Thyroid gland (tissue), 4 donors: ENCODE measurements around the gene CDK13. TPM values are rescaled to one million over a fixed set of nuclear protein-coding genes. Genes with fewer than 3 reads are reported as not detected.
"Not testable (repeated sequence)": the region's sequence is repeated elsewhere in the genome, so short reads cannot be mapped to it uniquely, and the experiment has no call there.

ENCODE experiments used
- DNase-seq, 2 donors: peaks; one replicate each; pipeline ENCODE4 v3.0.0-alpha.2; 2019
- H3K27ac ChIP-seq, 3 donors: fragments of 200-600 bp; sonication (generic); 1 replicate in 2 of 3; 2 replicates in 1 of 3; pipeline ENCODE4 v1.5.1; 2016 to 2019; ENCODE audit warnings: mild to moderate bottlenecking in 1 of 3, moderate library complexity in 1 of 3
- H3K27me3 ChIP-seq: fragments of 200-600 bp; sonication (generic); one replicate; pipeline ENCODE4 v1.5.1; 2019
- H3K36me3 ChIP-seq, 2 donors: fragments of 200-600 bp; sonication (generic); one replicate each; pipeline ENCODE4 v1.5.1; 2016 to 2019
- H3K4me1 ChIP-seq, 2 donors: fragments of 200-600 bp; sonication (generic); one replicate each; pipeline ENCODE4 v1.5.1; 2017 to 2019
- H3K4me3 ChIP-seq, 3 donors: fragments of 200-600 bp; sonication (generic); replicated peaks in 1 of 3; 1 replicate in 2 of 3; 2 replicates in 1 of 3; pipeline ENCODE4 v1.5.1; 2016; ENCODE audit warnings: mild to moderate bottlenecking in 1 of 3
- H3K9me3 ChIP-seq: fragments of 200-600 bp; sonication (generic); one replicate; pipeline ENCODE4 v1.5.1; 2017
- POLR2A ChIP-seq, 2 donors: fragments of 450-650 bp; IDR thresholded peaks; one replicate each; pipeline ENCODE4 v1.6.1; 2017; ENCODE audit warnings: antibody characterized with exemption in 2 of 2, mild to moderate bottlenecking in 2 of 2, moderate library complexity in 1 of 2
- WGBS, 2 donors: methylation state at CpG; one replicate each; pipeline ENCODE4 v1.1.5; 2017; 5-methylcytosine and 5-hydroxymethylcytosine counted together
- intact Hi-C: fragments of 100-400 bp; cut with DNase I; formaldehyde crosslinking; loops from one replicate; pipeline ENCODE4 v1.15.1; 2023
- total RNA-seq, 4 donors: library from RNA; depleted of rRNA; stranded (reverse); fragments of >200 nt; gene quantifications; one replicate each; pipeline ENCODE4 v1.2.3, GENCODE V29; 2016
- TF ChIP-seq, protein P1 (sequence below), 6 experiments: fragments of 200-600 bp in 3 of 6; fragments of 450-650 bp in 3 of 6; sonication (generic) in 3 of 6; IDR thresholded peaks; one replicate each; pipeline ENCODE4 v1.5.1; 2016 to 2019; ENCODE audit warnings: antibody characterized with exemption in 6 of 6, mild to moderate bottlenecking in 2 of 6, inconsistent platforms in 1 of 6, moderate library complexity in 1 of 6

Gene CDK13
- total RNA-seq, 4 donors from 2014 or later, result 131 to 191 (median 141) TPM

GRCh38 chr7:40137563-40137962 lies 187.5 kb downstream of the CDK13 start:
- WGBS, 2 donors, result 92 to 94% methylated on average over 2 of the region's 2 CpGs
- intact Hi-C loops, result loop anchor here (10.0 kb wide), 1 partner anchor 193 kb away; no protein-coding TSS in a partner anchor
- no peaks in the 10 kb centered on the region for H3K27me3 ChIP-seq
- no peak for DNase-seq
- no peak overlapping the region for H3K4me3 ChIP-seq
- peaks cover 7 to 9% of the 10 kb centered on the region in 2 donors for H3K4me1 ChIP-seq
- H3K36me3 ChIP-seq, result no peaks in the 10 kb centered on the region
- no peak overlapping the region for H3K27ac ChIP-seq
- no peak for TF ChIP-seq POLR2A (IDR thresholded peaks at IDR 0.05)
- TF ChIP-seq, protein P1, sequence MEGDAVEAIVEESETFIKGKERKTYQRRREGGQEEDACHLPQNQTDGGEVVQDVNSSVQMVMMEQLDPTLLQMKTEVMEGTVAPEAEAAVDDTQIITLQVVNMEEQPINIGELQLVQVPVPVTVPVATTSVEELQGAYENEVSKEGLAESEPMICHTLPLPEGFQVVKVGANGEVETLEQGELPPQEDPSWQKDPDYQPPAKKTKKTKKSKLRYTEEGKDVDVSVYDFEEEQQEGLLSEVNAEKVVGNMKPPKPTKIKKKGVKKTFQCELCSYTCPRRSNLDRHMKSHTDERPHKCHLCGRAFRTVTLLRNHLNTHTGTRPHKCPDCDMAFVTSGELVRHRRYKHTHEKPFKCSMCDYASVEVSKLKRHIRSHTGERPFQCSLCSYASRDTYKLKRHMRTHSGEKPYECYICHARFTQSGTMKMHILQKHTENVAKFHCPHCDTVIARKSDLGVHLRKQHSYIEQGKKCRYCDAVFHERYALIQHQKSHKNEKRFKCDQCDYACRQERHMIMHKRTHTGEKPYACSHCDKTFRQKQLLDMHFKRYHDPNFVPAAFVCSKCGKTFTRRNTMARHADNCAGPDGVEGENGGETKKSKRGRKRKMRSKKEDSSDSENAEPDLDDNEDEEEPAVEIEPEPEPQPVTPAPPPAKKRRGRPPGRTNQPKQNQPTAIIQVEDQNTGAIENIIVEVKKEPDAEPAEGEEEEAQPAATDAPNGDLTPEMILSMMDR (IDR thresholded peaks at IDR 0.05), result no peak
- no peaks in the 10 kb centered on the region for H3K9me3 ChIP-seq

DNA sequence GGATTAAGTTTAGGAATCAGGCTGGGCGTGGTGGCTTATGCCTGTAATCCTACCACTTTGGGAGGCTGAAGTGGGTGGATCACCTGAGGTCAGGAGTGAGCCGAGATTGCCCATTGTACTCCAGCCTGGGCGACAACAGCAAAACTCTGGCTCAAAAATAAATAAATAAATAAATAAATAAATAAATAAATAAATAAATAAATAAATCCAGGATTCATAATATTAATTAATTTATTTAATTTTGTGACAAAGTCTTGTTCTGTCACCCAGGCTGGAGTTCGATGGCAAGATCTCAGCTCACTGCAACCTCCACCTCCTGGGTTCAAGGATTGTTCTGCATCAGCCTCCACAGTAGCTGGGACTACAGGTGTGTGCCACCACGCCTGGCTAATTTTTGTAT lies 188.9 kb downstream of the CDK13 start:
- Histone ChIP-seq H3K27me3 (no peaks in the 10 kb centered on the region), H3K27ac (no peak overlapping the region), H3K9me3 (no peaks in the 10 kb centered on the region), H3K4me1 (no peaks in the 10 kb centered on the region), H3K4me3 (no peak overlapping the region), H3K36me3 (no peaks in the 10 kb centered on the region)
- intact Hi-C loops, result loop anchor here (10.0 kb wide), 1 partner anchor 194 kb away; no protein-coding TSS in a partner anchor
- 92 to 93% methylated on average over 5 of the region's 5 CpGs for WGBS, 2 donors
- DNase-seq, result no peak
- no peak for TF ChIP-seq POLR2A (IDR thresholded peaks at IDR 0.05)
- TF ChIP-seq, protein P1 (IDR thresholded peaks at IDR 0.05), result no peak

GRCh38 chr7:40139891-40140290 lies 189.8 kb downstream of the CDK13 start:
- H3K36me3 ChIP-seq, DNase-seq, H3K9me3 ChIP-seq, H3K4me1 ChIP-seq, H3K27me3 ChIP-seq, H3K4me3 ChIP-seq, H3K27ac ChIP-seq: not testable (repeated sequence)
- intact Hi-C loops, result loop anchor here (10.0 kb wide), 1 partner anchor 195 kb away; no protein-coding TSS in a partner anchor
- WGBS, 2 donors, result 96 to 97% methylated on average over 13 of the region's 13 CpGs

GRCh38 chr7:40141916-40142315 lies 191.9 kb downstream of the CDK13 start:
- not testable (repeated sequence) for H3K9me3 ChIP-seq

GRCh38 chr7:40145596-40146130 lies 195.6 kb downstream of the CDK13 start:
- DNase-seq, H3K9me3 ChIP-seq, H3K4me1 ChIP-seq, H3K27ac ChIP-seq, H3K4me3 ChIP-seq, H3K36me3 ChIP-seq, intact Hi-C loops, H3K27me3 ChIP-seq: not testable (repeated sequence)
- WGBS, 2 donors, result 81 to 89% methylated on average over 3 of the region's 3 CpGs

More at GRCh38 chr7:40141916-40142315, 191.9 kb downstream of the CDK13 start:
- H3K27ac ChIP-seq, H3K4me3 ChIP-seq, H3K4me1 ChIP-seq, H3K27me3 ChIP-seq, intact Hi-C loops, H3K36me3 ChIP-seq, DNase-seq: not testable (repeated sequence)
- 96 to 98% methylated on average over 5 of the region's 5 CpGs for WGBS, 2 donors

- Histone ChIP-seq H3K4me3 (no peak overlapping the region), H3K27ac (no peak overlapping the region), H3K4me1 (no peaks in the 10 kb centered on the region), H3K9me3 (no peaks in the 10 kb centered on the region), H3K27me3 (no peaks in the 10 kb centered on the region), H3K36me3 (no peaks in the 10 kb centered on the region)
- DNase-seq, result no peak
- no peak for TF ChIP-seq POLR2A (IDR thresholded peaks at IDR 0.05)
- TF ChIP-seq, protein P1 (IDR thresholded peaks at IDR 0.05), result no peak
- 90 to 93% methylated on average over 19 of the region's 19 CpGs for WGBS, 2 donors
- intact Hi-C loops, result no loop called here
Measured at GRCh38 chr7:40147371-40148246, 197.6 kb downstream of the CDK13 start.

DNA sequence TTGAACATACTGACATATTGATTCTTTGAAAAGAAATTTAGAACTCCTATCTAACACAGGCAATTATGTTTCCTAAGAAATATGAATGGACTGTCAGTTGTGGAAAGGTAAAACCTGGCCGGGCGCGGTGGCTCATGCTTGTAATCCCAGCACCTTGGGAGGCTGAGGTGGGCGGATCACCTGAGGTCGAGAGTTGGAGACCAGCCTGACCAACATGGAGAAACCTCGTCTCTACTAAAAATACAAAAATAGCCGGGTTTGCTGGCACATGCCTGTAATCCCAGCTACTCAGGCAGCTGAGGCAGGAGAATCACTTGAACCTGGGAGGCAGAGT lies 198.2 kb downstream of the CDK13 start:
- H3K27me3 ChIP-seq, H3K9me3 ChIP-seq, H3K4me3 ChIP-seq, H3K27ac ChIP-seq, H3K4me1 ChIP-seq, DNase-seq, intact Hi-C loops, H3K36me3 ChIP-seq: not testable (repeated sequence)
- 93% methylated on average over 7 of the region's 7 CpGs for WGBS, 2 donors
